ENCODE results near the gene CYB561D1.

Gene CYB561D1

GRCh38 chr1:109527846-109528695 is 34.2 kb downstream of the CYB561D1 start:
- DNase-seq (ENCODE audit: low read depth, low spot score), result no peak

DNA sequence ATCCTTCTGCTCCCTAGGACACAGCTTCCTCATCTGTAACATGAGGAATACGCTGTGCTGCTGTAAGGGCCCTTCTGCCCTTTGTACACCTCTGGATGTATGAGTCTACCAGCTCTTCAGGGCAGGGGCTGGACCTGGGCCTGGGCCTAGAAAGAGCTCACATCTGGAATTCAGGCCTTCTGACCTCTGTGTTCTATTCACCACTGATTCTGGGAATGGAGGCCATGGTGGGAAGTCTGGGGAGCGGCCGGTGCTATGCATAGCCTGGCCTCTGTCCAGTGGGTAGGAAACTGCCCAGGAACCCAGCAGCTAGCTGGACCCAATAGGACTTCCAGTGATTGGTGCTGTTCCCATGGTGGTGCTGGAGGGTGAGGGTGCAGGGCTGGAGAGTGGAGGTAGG is 34.8 kb downstream of the CYB561D1 start:
- DNase-seq (ENCODE audit: low read depth, low spot score), result no peak

GRCh38 chr1:109529881-109530456 is 36.1 kb downstream of the CYB561D1 start:
- no peak for DNase-seq (ENCODE audit: low read depth, low spot score)

DNA sequence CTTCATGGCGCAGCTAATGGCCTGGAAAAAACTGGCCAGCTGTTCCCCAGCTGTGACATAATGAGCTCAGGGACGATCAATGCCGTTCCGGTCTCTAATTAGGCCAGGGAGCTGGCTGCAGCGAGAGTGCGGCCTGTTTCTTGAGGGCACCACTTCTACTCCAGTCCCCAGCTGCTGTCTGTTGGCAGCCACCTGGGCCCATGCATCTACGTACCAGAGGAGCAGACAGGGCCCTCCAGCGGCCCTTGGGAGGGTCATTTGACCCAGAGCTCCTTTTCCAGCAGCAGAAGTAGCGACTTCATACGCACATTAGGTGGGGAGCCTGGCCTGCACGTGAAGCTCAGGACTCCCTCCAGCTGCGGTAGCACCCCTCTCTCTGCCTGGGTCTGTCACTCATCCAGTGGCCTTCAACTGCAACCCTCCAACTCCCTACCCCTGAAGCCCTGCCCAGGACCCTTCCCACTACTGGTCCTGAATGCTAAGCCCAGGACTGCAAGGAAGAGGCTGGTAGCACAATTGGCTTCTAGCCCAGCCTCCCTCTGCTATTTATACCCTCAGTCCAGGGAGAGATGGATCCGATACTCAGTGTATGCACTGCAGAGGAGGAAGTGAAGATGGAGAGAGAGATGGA is 36.7 kb downstream of the CYB561D1 start:
- no peak for DNase-seq (ENCODE audit: low read depth, low spot score)

- DNase-seq (ENCODE audit: low read depth, low spot score), result no peak
Observed at GRCh38 chr1:109531380-109531779, 37.5 kb downstream of the CYB561D1 start.

DNA sequence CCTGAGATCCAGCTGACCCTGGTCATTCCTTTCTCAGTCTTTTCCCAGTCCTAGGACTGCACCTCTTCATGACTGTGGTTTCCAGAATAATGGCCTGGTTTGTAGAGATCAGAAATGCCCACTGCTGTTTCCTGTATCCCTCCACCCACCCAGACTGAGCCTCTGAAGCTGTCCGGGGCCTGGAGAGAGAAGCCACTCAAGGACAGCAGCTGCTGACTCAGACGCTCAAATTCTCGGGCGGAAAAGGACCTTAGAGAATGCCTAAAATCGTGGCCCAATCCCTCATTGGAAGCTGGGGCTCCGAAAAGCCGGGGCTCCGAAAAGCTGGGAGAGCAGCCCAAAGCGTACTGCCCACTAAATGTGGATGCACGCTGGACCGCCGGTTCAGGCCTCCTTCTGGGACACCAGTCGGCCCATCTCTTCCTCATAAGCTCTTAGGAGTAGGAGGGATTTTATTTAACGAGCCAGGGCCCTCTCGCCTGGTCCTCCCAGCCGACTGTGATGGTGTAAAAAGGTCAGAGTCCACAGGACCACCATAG is 38.0 kb downstream of the CYB561D1 start:
- DNase-seq (ENCODE audit: low read depth, low spot score), result no peak

GRCh38 chr1:109532365-109533136 is 38.7 kb downstream of the CYB561D1 start:
- DNase-seq (ENCODE audit: low read depth, low spot score), result peak; percentile 86

DNA sequence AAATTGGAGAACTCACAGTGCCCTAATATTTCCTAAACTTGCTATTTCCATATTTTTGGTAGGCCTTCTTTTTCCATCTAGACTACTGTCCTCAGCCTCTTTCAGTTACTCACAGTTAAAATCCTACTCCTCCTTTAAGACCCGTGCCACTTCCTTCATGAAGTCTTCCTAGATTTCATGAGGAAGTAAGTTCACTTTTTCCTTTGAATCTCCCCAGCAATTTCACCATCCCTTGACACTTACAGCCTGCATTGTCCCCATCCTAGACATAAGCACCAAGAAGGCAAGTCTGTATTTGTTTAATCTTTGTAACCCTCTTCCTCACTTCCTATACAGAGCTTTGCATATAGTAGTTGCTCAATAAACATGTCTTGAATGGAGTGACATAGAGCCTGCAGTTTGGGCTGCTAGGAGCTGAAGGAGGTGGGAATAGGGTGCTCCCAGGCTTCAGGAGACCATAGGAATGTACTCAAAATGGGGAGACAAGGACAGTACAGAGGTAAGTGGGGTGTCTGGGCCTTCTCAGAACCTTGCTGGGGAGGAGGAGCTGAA is 40.5 kb downstream of the CYB561D1 start:
- no peak for DNase-seq (ENCODE audit: low read depth, low spot score)

DNA sequence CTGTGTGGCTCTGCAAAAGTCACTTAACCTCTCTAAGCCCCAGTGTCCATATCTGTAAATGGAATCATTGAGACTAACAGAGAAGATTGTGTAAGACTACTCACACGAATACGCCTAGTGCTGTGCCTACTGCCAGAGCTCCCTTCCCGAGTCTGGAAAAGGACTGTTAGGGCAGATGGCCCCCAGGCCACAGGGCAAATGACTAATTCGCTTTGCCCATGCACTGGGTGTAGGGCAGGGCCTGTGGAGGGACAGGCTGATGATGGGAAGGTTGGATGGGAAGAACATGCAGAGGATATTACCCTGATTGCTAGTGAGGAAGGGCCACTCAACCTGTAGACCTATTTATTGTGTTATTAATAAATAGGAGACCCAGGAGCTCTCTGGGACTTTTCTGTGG is 41.6 kb downstream of the CYB561D1 start:
- no peak for DNase-seq (ENCODE audit: low read depth, low spot score)

DNA sequence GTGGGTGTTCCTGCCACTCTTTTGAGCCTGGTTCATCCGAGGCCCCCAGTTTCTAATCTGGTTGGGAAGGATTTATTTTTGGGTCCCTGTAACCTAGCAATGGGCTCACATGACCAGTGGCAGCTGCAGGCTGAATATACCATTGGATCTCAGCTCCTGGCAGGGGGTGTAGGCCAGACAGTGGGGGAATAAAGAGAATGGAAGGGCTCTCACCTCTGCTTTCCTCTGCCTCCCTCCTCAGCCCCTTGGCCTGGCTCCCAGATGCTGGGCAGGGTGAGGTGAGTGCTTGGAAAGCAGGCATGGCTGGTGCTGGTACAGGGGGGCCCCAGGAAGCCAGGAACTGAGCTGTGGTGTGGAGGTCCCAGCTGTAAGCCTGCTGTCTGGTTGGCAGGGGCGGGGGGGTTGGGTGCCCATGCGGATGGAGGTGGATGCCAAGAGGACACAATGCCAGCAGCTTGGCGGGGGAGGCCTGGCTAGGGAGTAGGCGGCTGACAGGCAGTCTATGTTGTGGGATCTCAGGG is 42.1 kb downstream of the CYB561D1 start:
- no peak for DNase-seq (ENCODE audit: low read depth, low spot score)

GRCh38 chr1:109537450-109538178 is 43.7 kb downstream of the CYB561D1 start:
- no peak for DNase-seq (ENCODE audit: low read depth, low spot score)

DNA sequence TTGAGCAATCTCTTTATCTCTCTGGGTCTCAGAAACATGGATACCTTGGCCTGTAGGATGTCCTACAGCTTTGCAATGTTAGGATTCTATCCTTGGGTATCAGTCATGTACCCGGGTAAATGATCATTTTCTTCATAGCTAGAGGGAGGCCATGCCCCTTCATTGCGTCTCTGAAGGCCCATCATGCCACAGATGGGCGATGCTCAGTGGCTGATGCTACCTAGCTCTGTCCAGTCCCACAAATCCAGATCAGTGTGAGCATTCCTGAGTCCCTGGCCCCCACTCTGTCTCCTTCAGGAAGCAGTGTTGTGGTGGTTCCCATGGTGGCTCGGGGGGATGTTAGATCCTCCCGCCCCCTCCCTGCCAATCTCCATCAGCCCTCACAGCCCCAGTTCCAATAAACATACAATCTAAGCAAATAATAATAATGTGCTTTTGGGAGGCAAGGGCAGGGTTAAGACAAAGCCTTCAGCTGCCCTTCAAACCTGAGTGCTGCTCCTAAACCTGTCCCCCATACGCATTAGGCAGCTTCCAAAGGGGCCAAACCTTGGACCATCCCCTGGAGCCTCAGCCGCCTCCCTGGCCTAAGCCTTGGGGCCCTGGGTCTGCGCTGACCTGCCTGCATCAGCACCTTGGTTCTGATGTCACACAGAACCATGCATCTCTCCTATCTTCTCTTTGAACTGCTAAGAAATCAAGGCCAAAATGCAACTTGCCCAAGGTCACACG is 45.1 kb downstream of the CYB561D1 start:
- no peak for DNase-seq (ENCODE audit: low read depth, low spot score)

- no peak for DNase-seq (ENCODE audit: low read depth, low spot score)
Observed at GRCh38 chr1:109539676-109540075, 45.8 kb downstream of the CYB561D1 start, which contains the start of gene GPR61. Gene GPR61, plus strand, starts transcription at chr1:109539872. Its CDS starts 3,151 bp downstream, at chr1:109543023.

- DNase-seq (ENCODE audit: low read depth, low spot score), result no peak
Observed at GRCh38 chr1:109541102-109541501, 47.2 kb downstream of the CYB561D1 start.

DNA sequence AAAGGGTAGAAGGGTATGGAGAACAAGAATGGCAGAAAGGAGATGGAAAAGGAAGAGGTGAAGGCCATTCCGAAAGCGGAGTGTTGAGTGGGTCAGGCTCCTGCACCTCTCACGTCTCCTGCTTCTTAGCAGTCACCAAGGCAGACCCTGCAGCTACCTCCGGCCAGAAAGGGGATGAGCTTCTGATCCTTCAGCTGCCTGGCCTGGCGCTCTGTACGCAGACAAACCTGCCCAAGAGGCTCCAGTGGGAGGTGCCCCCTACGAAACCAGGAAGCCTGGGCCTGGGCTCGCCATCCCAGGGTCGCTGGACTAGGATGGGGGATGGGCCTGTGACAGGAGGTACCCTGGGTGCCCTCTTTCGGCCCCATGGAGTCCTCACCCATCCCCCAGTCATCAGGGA is 48.8 kb downstream of the CYB561D1 start:
- DNase-seq (ENCODE audit: low read depth, low spot score), result no peak

DNA sequence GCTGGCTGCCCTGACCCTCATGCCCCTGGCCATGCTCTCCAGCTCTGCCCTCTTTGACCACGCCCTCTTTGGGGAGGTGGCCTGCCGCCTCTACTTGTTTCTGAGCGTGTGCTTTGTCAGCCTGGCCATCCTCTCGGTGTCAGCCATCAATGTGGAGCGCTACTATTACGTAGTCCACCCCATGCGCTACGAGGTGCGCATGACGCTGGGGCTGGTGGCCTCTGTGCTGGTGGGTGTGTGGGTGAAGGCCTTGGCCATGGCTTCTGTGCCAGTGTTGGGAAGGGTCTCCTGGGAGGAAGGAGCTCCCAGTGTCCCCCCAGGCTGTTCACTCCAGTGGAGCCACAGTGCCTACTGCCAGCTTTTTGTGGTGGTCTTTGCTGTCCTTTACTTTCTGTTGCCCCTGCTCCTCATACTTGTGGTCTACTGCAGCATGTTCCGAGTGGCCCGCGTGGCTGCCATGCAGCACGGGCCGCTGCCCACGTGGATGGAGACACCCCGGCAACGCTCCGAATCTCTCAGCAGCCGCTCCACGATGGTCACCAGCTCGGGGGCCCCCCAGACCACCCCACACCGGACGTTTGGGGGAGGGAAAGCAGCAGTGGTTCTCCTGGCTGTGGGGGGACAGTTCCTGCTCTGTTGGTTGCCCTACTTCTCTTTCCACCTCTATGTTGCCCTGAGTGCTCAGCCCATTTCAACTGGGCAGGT is 49.5 kb downstream of the CYB561D1 start:
- no peak for DNase-seq (ENCODE audit: low read depth, low spot score)

- no peak for DNase-seq (ENCODE audit: low read depth, low spot score)
Observed at GRCh38 chr1:109543988-109544735, 50.3 kb downstream of the CYB561D1 start.
